ENCODE data around the gene AQP5.

Gene AQP5

DNA sequence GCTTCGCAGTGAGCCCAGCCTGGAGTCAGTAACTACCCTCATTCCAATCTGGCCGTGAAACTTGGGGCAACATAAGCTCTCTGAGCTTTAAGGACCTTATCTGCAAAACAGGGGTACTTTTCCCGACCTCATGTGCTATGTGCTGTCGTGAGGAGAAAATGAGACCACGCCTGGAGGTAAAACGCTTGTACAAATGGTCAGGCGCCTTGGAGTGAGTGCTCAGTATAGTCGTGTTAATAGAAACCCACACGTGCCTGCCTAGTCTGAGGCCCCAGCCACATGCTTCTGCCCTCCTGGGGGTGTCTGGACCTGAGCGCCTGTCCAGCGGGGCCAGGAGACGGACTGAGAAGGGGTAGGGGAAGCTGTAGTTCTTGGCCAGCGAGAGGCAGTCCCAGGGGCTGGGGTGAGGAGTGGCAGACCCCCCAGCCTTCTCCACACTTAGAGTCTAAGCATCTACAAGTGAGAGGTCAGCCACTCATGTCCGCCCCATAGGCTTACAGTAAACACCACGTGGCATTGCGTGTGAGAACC lies 4.9 kb downstream of the AQP5 start:
- no peak for DNase-seq

- DNase-seq, result peak; percentile 49
These were observed 5.5 kb downstream of the AQP5 start for GRCh38 chr12:49967042-49967776.

DNA sequence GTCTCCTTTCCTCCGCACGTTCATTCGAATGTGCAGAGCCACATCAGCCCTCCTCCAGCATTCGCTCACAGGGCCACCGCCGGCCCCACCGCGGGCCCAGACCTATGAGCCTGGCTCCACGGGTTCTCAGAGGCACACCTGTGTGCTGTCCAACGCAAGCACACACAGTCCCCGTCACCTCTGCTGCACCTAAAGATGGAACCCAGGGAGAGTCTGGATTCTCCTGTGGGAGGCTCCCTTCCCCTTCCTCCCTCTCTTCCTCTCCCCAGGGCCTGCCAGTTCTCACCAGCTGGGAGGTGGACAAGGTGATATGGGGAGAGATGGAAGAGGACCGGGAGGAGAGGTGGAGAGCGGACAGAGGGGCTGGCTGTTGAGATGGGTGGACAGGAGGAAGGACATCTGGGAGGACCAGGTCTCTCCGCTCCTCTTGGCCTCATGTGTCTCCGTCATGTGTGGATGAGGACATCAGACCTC lies 6.1 kb downstream of the AQP5 start:
- DNase-seq, result no peak

DNA sequence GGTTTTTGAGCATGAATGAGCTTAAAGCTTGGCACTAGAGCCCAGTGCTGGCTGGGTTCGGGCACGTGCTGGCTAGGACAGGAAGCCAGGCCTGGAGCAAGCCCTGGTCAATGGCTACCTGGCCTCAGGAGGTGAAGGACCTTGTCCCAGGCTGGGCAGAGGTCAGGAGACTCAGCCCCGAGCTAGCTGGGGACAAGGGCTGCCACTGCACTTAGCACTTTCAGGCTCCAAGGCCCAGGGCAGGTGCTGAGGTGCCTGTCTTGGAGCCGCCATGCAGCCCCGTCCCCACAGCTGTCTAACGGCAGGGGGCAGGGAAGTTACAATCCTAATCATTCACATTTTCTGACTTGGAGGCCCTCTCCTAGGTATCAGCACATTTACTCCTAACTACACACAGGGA lies 6.8 kb downstream of the AQP5 start:
- no peak for DNase-seq

DNA sequence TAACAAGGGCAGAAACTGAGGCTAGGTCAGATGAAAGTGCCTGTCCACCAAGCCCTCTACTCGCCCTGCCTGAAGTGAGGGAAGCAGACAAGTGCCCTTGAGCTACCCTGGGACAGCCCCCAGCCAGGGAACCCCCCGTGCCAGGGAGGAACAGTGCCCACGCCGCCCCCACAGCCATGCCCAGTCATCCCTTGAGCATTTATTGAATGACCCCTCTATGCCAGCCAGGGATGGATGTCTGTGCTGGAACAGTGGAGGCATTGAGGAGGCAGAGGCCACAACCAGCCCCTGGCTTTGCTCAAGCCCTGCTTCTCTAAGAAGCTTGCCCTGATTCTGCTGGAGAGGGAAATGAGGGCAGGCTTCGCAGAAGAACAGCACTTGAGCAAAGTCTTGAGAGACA lies 7.4 kb downstream of the AQP5 start:
- DNase-seq, result no peak

DNA sequence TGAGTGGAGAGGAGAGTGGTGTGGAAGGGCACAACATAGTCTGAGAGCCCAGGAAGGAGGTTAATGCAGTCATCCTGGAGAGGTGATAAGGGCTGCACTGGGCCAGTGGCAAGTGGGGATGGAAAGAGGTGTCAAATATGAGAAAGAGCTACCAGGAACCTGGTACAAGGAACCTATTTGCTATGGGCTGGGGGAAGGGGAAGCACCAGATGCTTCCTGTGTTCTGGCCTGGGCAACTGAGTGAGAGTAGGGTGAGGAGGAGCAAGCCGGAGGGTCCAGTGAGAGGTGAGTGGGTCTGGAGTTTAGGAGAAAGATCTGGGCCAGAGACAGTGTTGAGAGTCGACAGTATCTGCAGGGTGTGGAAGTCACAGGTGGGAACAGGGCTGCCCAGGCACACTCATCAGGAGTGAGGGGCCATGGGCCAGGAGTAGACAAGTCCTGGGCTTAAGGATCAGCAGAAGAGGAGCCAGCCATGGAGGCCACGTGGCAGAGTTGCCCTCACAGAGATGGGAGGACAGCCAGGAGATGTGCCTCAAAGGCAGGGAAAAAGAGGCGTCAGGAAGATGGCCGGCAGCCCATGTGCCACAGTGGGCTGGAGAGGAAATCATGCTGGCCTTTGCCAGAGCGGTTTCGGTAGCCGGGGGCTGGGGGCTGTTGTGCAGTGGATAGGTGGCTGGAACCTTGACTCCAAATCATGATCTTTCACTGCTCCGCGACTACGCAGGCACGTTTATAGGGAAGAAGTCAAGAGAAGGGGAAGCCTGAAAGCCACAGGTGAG lies 8.2 kb downstream of the AQP5 start:
- DNase-seq, result no peak

DNA sequence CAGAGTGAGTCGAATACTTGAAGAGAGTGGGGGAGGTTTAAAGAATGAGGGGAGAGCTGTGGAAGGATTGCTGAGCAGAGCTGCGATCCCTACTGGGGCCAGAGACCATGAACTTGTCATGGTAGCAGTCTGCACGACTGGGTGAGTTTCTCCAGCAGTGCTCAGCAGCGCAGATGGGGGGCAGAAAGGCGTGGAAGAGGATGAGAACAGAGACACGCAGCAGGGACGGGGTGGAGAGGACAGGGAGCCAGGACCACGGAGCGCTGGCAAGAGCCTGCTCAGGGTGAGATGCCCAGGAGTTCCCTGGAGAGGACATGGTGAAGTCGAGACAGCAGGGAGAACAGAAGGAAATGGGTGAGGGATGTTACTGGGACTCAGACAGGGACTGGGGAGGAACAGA lies 9.0 kb downstream of the AQP5 start:
- no peak for DNase-seq

DNA sequence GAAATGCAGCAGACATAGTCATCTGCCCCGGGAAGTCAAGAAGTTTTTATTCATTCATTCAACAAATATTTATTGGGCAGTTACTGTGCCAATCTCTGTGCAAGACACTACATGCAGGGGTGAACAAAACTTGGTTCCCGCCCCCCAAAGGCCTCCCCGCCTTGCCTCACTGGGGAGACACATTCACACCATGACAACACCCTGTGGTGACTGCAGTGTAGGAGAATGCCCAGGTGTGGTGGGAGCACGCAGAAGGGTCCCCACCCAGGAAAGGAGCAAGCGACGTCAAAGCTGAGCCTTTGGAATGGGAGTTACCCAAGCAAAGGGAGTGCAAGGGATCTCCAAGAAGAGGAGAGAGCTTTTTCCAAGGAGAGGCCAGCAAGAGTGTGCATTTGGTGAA lies 9.5 kb downstream of the AQP5 start:
- no peak for DNase-seq

- no peak for DNase-seq
These were observed 10.5 kb downstream of the AQP5 start for GRCh38 chr12:49972129-49972528.

- no peak for DNase-seq
These were observed 11.1 kb downstream of the AQP5 start, which contains the start of gene AQP6 for GRCh38 chr12:49972641-49973360. Gene AQP6, plus strand, starts transcription at chr12:49972947. Its CDS starts 227 bp downstream, at chr12:49973174.

DNA sequence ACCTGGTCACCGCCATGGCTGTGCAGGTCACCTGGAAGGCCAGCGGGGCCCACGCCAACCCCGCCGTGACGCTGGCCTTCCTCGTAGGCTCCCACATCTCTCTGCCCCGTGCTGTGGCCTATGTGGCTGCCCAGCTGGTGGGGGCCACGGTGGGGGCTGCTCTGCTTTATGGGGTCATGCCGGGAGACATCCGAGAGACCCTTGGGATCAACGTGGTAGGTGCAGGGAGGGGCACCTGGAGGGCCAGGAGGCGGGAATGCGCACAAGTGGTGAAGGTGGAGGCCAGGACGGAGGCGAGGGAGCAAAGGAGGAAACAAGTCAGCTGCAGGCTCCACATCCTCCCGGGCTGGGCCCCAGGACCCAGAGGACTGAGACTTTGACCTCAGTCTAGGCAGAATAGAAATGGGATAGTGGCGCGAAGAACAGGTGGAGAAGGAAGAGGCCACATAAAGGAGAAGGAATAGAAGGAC lies 11.7 kb downstream of the AQP5 start:
- no peak for DNase-seq

- DNase-seq, result no peak
These were observed 12.6 kb downstream of the AQP5 start for GRCh38 chr12:49974231-49974675.

GRCh38 chr12:49974677-49975317 lies 13.1 kb downstream of the AQP5 start:
- no peak for DNase-seq

DNA sequence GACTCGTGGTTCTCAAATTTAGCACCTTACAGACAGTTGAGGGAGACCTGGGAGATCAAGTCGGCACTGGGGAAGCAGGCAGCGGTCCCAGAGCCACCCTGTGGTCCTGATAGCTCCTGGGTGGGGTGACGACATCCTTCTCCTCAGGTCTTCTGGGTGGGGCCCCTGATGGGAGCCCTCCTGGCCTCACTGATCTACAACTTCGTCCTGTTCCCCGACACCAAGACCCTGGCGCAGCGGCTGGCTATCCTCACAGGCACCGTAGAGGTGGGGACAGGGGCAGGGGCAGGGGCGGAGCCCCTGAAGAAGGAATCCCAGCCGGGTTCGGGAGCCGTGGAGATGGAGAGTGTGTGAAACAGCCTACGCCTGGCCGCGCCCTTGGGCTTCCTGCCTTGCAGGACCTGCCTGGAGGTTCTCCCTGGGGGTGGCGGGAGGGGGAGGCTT lies 13.7 kb downstream of the AQP5 start:
- no peak for DNase-seq

- no peak for DNase-seq
These were observed 14.9 kb downstream of the AQP5 start for GRCh38 chr12:49976557-49976956.

DNA sequence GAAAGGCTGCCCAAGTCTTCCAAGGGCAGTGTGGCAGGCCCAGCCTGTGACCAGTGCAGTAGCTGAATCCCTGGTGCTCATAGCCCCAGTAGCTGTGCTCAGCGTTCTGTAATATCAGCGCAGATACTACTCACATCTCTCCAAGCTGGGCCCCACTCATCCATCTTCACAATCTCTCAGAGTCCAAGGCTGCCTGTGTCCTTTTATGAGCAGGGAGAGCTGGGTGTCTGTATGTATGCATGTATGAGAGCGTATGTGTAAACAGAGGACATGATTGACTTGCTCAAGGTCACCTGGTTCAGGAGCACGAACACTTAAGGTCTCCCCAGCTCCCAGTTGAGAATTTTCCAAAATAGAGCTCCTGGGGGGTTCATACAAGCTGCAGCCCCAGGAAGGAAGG lies 16.5 kb downstream of the AQP5 start:
- DNase-seq, result no peak

- DNase-seq, result no peak
These were observed 17.4 kb downstream of the AQP5 start for GRCh38 chr12:49979016-49979586.

- DNase-seq, result no peak
These were observed 18.1 kb downstream of the AQP5 start for GRCh38 chr12:49979791-49980190.

DNA sequence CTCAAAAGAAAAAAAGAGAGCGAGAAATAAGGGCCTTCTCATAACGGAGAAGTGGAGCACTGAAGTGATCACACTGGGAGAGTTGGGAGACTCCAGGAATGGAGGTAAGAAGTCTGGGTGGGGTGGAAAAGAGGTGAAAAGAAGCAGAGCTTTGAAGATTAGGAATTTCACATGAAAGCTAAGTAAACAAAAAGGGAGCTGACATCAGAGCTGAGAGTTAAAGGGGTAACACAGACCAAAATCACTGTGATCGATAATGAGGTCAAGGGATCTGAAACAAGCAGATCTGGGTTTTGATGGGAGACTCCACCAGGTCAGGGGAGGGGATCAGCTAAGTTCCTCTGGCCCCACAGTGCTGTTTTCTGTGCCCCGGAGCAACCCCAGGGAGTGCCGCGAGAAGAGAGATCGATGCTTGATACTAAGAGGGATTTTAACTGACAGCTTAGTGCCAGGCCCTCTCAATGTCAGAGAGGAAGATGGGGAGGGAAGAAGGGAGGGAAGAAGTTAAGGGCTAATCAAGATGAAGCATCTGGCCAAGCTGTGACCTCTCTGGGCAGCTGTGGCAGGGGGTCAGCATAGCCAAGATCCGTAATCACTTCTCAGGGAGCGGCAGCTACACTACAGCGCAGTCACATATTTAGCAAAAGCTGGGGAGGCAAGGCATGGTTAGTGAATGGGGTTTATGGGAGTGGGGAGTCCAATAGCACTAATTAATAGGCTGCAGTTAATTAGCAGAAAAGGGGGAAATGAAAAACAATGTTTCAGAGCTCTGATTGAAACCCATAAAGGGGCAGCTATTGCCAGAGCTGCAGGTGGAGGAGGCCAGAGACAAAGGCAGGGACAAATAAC lies 19.1 kb downstream of the AQP5 start:
- no peak for DNase-seq

DNA sequence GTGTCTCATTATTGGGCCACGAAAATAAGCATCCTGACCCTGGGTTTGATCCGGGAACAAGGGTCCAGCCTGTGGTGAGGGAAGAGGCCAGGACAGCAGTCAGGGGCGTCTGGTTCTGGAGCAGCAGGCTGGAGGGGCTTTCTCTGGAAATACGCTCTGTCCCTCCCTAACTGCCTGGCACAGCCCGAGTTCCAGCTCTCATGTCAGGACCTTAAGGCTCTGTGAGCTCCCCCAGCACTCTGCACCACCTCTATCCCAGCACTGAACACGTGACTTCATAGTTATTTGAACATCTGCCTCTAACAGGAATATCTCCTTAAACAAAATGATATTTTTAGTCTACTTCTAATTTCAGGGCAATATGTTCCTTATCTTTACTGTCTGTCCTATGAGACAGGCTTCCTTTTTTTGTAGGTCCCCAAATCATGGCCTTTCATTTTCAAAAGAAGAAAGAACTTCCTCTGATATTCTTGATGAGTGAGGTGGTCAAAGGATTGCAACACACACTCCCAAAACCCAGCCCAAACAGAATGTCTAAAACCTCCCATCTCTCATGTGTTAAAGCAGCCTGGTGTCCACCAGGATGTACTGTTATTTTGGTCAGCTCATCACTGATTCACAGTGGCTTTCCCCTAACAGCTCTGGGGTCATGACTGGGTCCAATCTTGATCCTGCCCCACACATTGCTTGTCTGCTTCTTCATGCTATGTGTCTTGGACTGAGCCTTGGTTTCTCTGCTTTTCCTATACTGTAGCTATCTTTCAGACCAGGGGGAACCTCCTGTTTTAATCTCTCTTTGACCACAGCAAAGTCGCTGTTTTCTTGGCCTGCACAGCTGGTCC lies 20.8 kb downstream of the AQP5 start:
- DNase-seq, result no peak
